WTC11 (cell line): ENCODE measurements around the gene MDFIC2. TPM values are rescaled to one million over a fixed set of nuclear protein-coding genes. Genes with fewer than 3 reads are reported as not detected.

ENCODE experiments used
- ATAC-seq: fragments of 200-7000 bp; cut with Tn5 transposase; 2 replicates; pipeline ENCODE4 v1.10.0; 2021; ENCODE audit warnings: mild to moderate bottlenecking, moderate library complexity
- CTCF ChIA-PET: fragments of 300-600 bp; sonication (Branson Sonifier 250); formaldehyde crosslinking; loops from one replicate; lab custom pipeline; 2021; ENCODE audit warnings: antibody characterized with exemption; lab: Charles Lee
- POLR2A ChIA-PET: fragments of 350-600 bp; sonication (Branson Sonifier 250); formaldehyde crosslinking; loops from one replicate; lab custom pipeline; 2021; ENCODE audit warnings: antibody characterized with exemption; lab: Charles Lee
- DNase-seq: peaks from one replicate; pipeline ENCODE4 v3.0.0; 2021; ENCODE audit warnings: low spot score
- H3K27ac Mint-ChIP-seq: 2 replicates; pipeline ENCODE4 v1.8.0; 2021; ENCODE audit warnings: mixed read lengths
- H3K27me3 Mint-ChIP-seq: 2 replicates; pipeline ENCODE4 v1.8.0; 2021; ENCODE audit warnings: low read depth, mild to moderate bottlenecking, moderate library complexity, mixed read lengths
- H3K36me3 Mint-ChIP-seq: 2 replicates; pipeline ENCODE4 v1.8.0; 2021; ENCODE audit warnings: mixed read lengths
- H3K4me1 Mint-ChIP-seq: 2 replicates; pipeline ENCODE4 v1.8.0; 2022; ENCODE audit warnings: mixed read lengths
- H3K4me3 Mint-ChIP-seq: 2 replicates; pipeline ENCODE4 v1.8.0; 2021; ENCODE audit warnings: mild to moderate bottlenecking, moderate library complexity, mixed read lengths
- H3K9me3 Mint-ChIP-seq: 2 replicates; pipeline ENCODE4 v1.8.0; 2021; ENCODE audit warnings: mixed read lengths
- GTF2I ChIP-seq: fragments of 250-450 bp; sonication (Bioruptor Pico); conservative IDR thresholded peaks from 2 replicates; pipeline ENCODE4 v1.4.0; 2021; ENCODE audit warnings: mild to moderate bottlenecking
- MYBL2 ChIP-seq: sonication (generic); formaldehyde crosslinking; IDR thresholded peaks from 2 replicates; pipeline ENCODE4 v1.8.1; 2023; ENCODE audit warnings: mild to moderate bottlenecking, moderate library complexity, missing genetic modification reagents
- NFATC4 ChIP-seq: fragments of 250-450 bp; sonication (Bioruptor Pico); IDR thresholded peaks from 2 replicates; pipeline ENCODE4 v1.9.0; 2021; ENCODE audit warnings: mild to moderate bottlenecking
- RELA ChIP-seq: sonication (generic); formaldehyde crosslinking; IDR thresholded peaks from 2 replicates; pipeline ENCODE4 v1.8.1; 2022; ENCODE audit warnings: missing genetic modification reagents, mild to moderate bottlenecking, borderline replicate concordance
- RORB ChIP-seq: fragments of 250-450 bp; sonication (Bioruptor Pico); IDR thresholded peaks from 2 replicates; pipeline ENCODE4 v1.9.0; 2021; ENCODE audit warnings: mild to moderate bottlenecking
- TCF7 ChIP-seq: sonication (generic); formaldehyde crosslinking; IDR thresholded peaks from 2 replicates; pipeline ENCODE4 v1.8.0; 2022; ENCODE audit warnings: mild to moderate bottlenecking, low read depth, missing genetic modification reagents, moderate library complexity
- ZNF121 ChIP-seq: sonication (generic); formaldehyde crosslinking; IDR thresholded peaks from 2 replicates; pipeline ENCODE4 v1.8.0; 2023; ENCODE audit warnings: missing genetic modification reagents
- ZNF219 ChIP-seq: sonication (generic); formaldehyde crosslinking; IDR thresholded peaks from 2 replicates; pipeline ENCODE4 v1.8.0; 2023; ENCODE audit warnings: missing genetic modification reagents, mild to moderate bottlenecking, borderline replicate concordance
- ZNF416 ChIP-seq: fragments of 250-450 bp; sonication (Bioruptor Pico); IDR thresholded peaks from 2 replicates; pipeline ENCODE4 v1.9.0; 2021; ENCODE audit warnings: mild to moderate bottlenecking, inconsistent platforms
- total RNA-seq: library from RNA; stranded (reverse); gene quantifications from 3 replicates; pipeline ENCODE4 v1.2.3, GENCODE V29; 2021
- TF ChIP-seq, protein P1 (sequence below): sonication (generic); formaldehyde crosslinking; IDR thresholded peaks from 2 replicates; pipeline ENCODE4 v1.8.1; 2022; ENCODE audit warnings: mild to moderate bottlenecking, missing genetic modification reagents, moderate library complexity, borderline replicate concordance
- TF ChIP-seq, protein P2 (sequence below): sonication (generic); formaldehyde crosslinking; IDR thresholded peaks from 2 replicates; pipeline ENCODE4 v1.8.1; 2023; ENCODE audit warnings: mild to moderate bottlenecking, missing genetic modification reagents, moderate library complexity
- TF ChIP-seq, protein P3 (sequence below): fragments of 250-450 bp; sonication (Bioruptor Pico); conservative IDR thresholded peaks from 2 replicates; pipeline ENCODE4 v1.9.0; 2021; ENCODE audit warnings: mild to moderate bottlenecking
- TF ChIP-seq, protein P4 (sequence below): sonication (generic); formaldehyde crosslinking; IDR thresholded peaks from 2 replicates; pipeline ENCODE4 v1.8.0; 2022; ENCODE audit warnings: mild to moderate bottlenecking, missing genetic modification reagents
- TF ChIP-seq, protein P5 (sequence below): fragments of 250-450 bp; sonication (Bioruptor Pico); IDR thresholded peaks from 2 replicates; pipeline ENCODE4 v1.9.0; 2021; ENCODE audit warnings: moderate library complexity, mild to moderate bottlenecking, inconsistent platforms, borderline replicate concordance
- TF ChIP-seq, protein P6 (sequence below): sonication (generic); formaldehyde crosslinking; IDR thresholded peaks from 2 replicates; pipeline ENCODE4 v1.8.1; 2022; ENCODE audit warnings: missing genetic modification reagents, borderline replicate concordance
- TF ChIP-seq, protein P7 (sequence below): fragments of 250-450 bp; sonication (Bioruptor Pico); IDR thresholded peaks from 2 replicates; pipeline ENCODE4 v1.8.0; 2021; ENCODE audit warnings: mild to moderate bottlenecking

The MDFIC2 gene
- total RNA-seq, 1 experiment from 2014 or later = not detected

DNA sequence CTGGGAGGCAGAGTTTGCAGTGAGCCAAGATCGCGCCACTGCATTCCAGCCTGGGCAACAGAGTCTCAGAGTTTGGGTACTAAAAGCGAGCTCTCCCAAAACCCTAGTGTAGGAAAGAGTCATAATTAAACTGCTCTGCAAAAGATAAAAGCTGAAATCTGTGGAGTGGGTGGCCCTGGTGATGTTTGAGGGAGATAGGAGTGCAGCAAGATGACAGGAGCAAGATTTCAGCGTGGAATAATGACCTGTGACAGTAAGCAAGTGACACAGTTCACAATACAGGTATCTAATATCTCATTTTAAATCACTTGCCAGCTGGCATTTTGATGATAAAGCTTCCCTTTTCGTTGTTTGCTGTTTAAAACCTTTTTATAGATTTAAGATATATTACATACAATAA, 79.3 kb downstream of the MDFIC2 start (continued):
- TF ChIP-seq, protein P1, sequence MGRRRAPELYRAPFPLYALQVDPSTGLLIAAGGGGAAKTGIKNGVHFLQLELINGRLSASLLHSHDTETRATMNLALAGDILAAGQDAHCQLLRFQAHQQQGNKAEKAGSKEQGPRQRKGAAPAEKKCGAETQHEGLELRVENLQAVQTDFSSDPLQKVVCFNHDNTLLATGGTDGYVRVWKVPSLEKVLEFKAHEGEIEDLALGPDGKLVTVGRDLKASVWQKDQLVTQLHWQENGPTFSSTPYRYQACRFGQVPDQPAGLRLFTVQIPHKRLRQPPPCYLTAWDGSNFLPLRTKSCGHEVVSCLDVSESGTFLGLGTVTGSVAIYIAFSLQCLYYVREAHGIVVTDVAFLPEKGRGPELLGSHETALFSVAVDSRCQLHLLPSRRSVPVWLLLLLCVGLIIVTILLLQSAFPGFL (CRISPR knock-in tag) = no peak
- TF ChIP-seq RELA (CRISPR knock-in tag) = no peak
- TF ChIP-seq, protein P2, sequence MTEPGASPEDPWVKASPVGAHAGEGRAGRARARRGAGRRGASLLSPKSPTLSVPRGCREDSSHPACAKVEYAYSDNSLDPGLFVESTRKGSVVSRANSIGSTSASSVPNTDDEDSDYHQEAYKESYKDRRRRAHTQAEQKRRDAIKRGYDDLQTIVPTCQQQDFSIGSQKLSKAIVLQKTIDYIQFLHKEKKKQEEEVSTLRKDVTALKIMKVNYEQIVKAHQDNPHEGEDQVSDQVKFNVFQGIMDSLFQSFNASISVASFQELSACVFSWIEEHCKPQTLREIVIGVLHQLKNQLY = no peak

DNA sequence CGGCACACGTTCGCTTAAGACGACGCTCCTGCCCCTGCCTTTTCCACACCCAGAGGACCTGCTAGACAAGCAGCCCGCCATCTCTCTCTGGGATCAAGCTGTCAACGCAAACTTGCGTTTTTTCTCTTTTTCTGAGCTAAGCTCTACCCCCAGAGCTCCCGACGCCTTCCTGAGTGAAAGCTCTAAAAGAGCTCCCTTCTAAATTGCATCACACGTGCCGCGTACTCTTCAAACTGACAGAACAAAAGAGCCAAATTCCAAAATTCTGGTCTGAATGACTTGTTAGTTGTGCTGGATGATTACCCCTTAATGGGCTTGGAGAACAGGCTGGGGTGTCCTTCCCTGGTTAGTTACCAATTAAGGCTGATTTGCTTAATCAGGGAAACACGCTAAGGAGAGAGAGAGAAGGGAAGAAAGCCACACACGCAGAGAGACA, 81.2 kb downstream of the MDFIC2 start:
- Mint-ChIP-seq H3K4me1 (peaks cover 4% of the 10 kb centered on the region), H3K27me3 (no peaks in the 10 kb centered on the region; the same call in 1 of the 2 replicates), H3K36me3 (no peaks in the 10 kb centered on the region), H3K9me3 (0 out of 2 replicates have a peak, but pooled peaks cover 3% of the 10 kb centered on the region), H3K27ac (0 out of 2 replicates have a peak overlapping the region, but pooled peaks have one; percentile 12), H3K4me3 (no peak overlapping the region)
- POLR2A ChIA-PET = no interaction called here
- TF ChIP-seq NFATC4 (CRISPR knock-in tag) = no peak
- no peak for TF ChIP-seq ZNF416 (CRISPR knock-in tag)
- TF ChIP-seq, protein P3, sequence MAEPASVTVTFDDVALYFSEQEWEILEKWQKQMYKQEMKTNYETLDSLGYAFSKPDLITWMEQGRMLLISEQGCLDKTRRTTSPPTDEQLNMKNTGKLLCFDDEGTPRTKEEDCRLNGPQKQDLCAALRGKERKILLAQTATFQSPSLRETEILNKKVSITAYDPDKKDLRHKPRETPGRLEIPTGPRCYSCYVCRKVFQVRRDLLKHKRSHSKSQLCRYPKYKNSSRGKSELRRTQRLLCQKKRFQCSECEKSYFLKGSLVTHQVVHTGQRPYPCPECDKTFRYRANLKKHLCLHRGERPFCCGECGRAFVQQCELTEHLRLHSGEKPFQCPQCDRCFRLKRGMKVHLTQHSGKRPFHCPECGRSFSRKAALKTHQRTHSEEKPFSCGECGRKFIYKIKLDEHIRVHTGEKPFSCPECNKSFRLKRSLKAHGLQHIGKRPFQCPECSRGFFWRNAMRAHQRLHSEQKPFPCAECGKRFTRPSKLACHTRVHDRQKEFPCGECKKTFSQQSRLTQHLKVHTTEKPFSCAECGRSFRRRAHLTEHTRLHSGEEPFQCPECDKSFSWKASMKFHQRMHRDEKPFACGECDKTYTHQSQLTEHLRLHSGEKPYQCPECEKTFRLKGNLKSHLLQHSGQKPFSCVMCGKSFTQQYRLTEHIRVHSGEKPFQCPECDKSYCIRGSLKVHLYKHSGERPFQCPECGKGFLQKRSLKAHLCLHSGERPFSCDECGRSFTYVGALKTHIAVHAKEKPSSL (CRISPR knock-in tag) = no peak
- no peak for TF ChIP-seq RORB (CRISPR knock-in tag)
- no peak for DNase-seq
- CTCF ChIA-PET = no interaction called here
- no peak for ATAC-seq

DNA sequence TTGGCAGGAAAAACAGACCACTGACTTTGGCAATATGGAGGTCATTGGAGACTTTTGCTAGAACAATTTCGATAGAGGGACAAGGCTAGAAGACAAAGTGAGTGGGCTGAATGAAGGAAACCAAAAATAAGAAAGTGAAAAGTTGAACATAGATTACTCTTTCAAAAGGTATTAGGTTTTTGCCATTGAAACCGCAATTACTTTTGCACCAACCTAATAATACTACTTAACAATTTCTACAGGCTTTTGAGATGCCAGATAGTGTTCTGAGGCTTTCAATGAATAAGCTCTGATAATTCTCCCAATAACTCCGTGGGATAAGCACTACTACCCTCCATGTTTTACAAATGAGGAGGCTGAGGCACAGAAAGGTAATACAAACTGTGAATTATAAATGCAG, 85.0 kb downstream of the MDFIC2 start:
- ATAC-seq = no peak
- DNase-seq = no peak
- Mint-ChIP-seq H3K9me3 (0 out of 2 replicates have a peak, but pooled peaks cover 3% of the 10 kb centered on the region), H3K4me1 (peaks cover 17% of the 10 kb centered on the region), H3K4me3 (no peak overlapping the region), H3K27me3 (no peaks in the 10 kb centered on the region), H3K27ac (no peak overlapping the region), H3K36me3 (no peaks in the 10 kb centered on the region)
- ChIA-PET POLR2A (no interaction called here), CTCF (no interaction called here)
- TF ChIP-seq ZNF219 (CRISPR knock-in tag) (no peak), GTF2I (no peak), MYBL2 (no peak), TCF7 (no peak), ZNF121 (CRISPR knock-in tag) (no peak)
- TF ChIP-seq, protein P4, sequence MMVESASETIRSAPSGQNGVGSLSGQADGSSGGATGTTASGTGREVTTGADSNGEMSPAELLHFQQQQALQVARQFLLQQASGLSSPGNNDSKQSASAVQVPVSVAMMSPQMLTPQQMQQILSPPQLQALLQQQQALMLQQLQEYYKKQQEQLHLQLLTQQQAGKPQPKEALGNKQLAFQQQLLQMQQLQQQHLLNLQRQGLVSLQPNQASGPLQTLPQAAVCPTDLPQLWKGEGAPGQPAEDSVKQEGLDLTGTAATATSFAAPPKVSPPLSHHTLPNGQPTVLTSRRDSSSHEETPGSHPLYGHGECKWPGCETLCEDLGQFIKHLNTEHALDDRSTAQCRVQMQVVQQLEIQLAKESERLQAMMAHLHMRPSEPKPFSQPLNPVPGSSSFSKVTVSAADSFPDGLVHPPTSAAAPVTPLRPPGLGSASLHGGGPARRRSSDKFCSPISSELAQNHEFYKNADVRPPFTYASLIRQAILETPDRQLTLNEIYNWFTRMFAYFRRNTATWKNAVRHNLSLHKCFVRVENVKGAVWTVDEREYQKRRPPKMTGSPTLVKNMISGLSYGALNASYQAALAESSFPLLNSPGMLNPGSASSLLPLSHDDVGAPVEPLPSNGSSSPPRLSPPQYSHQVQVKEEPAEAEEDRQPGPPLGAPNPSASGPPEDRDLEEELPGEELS (CRISPR knock-in tag) = no peak
- TF ChIP-seq, protein P5, sequence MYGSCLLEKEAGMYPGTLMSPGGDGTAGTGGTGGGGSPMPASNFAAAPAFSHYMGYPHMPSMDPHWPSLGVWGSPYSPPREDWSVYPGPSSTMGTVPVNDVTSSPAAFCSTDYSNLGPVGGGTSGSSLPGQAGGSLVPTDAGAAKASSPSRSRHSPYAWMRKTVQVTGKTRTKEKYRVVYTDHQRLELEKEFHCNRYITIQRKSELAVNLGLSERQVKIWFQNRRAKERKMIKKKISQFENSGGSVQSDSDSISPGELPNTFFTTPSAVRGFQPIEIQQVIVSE = no peak

DNA sequence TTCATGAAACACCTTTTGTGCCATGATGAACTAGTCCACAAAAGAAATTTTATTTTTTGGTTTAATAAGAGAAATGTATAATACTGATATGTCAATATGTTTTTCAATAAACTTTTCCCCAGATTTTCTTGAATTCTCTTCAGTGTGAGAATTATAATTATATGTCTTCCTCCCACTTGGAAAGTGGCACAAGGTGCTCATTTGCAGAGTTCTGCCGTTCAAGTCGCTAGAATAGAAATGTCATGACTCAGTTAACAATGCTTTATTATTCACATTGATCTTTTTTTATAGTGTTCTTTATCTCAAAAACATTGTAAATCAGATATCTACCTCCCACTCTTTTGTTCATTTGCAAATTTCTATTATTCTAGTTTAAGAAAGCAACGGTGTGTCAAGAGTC, 87.3 kb downstream of the MDFIC2 start:
- 0 out of 2 replicates have a peak, but pooled peaks cover 3% of the 10 kb centered on the region for H3K9me3 Mint-ChIP-seq

More for the DNA sequence above, 87.3 kb downstream of the MDFIC2 start:
- Mint-ChIP-seq H3K27ac (no peak overlapping the region), H3K36me3 (no peaks in the 10 kb centered on the region), H3K4me1 (peaks cover 13% of the 10 kb centered on the region), H3K27me3 (no peaks in the 10 kb centered on the region), H3K4me3 (no peak overlapping the region)
- ChIA-PET POLR2A (no interaction called here), CTCF (no interaction called here)
- no peak for ATAC-seq
- no peak for DNase-seq
- TF ChIP-seq, protein P6, sequence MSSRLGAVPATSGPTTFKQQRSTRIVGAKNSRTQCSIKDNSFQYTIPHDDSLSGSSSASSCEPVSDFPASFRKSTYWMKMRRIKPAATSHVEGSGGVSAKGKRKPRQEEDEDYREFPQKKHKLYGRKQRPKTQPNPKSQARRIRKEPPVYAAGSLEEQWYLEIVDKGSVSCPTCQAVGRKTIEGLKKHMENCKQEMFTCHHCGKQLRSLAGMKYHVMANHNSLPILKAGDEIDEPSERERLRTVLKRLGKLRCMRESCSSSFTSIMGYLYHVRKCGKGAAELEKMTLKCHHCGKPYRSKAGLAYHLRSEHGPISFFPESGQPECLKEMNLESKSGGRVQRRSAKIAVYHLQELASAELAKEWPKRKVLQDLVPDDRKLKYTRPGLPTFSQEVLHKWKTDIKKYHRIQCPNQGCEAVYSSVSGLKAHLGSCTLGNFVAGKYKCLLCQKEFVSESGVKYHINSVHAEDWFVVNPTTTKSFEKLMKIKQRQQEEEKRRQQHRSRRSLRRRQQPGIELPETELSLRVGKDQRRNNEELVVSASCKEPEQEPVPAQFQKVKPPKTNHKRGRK (CRISPR knock-in tag) = no peak
- TF ChIP-seq, protein P7, sequence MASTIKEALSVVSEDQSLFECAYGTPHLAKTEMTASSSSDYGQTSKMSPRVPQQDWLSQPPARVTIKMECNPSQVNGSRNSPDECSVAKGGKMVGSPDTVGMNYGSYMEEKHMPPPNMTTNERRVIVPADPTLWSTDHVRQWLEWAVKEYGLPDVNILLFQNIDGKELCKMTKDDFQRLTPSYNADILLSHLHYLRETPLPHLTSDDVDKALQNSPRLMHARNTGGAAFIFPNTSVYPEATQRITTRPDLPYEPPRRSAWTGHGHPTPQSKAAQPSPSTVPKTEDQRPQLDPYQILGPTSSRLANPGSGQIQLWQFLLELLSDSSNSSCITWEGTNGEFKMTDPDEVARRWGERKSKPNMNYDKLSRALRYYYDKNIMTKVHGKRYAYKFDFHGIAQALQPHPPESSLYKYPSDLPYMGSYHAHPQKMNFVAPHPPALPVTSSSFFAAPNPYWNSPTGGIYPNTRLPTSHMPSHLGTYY (CRISPR knock-in tag) = no peak
